GM12878 (cell line): ENCODE measurements around the gene SNURF. TPM values are rescaled to one million over a fixed set of nuclear protein-coding genes. Genes with fewer than 3 reads are reported as not detected.

Experiments
- ATAC-seq: fragments of 200-7000 bp; cut with Tn5 transposase; 3 replicates; pipeline ENCODE4 v1.9.1; 2020; ENCODE audit warnings: mild to moderate bottlenecking, moderate library complexity
- BruUV-seq: library from RNA; stranded (reverse); fragments of 400-500 nt; replicated peaks from 2 replicates; lab custom pipeline; 2021; lab: Mats Ljungman, UMichigan
- CTCF ChIA-PET: fragments of 300-600 bp; sonication (Branson Sonifier 250); formaldehyde crosslinking; extraction: SDS; loops from one replicate; lab custom pipeline; 2021; ENCODE audit warnings: inconsistent platforms; lab: Yijun Ruan, JAX
- POLR2A ChIA-PET: fragments of 350-600 bp; formaldehyde crosslinking; extraction: SDS; loops from one replicate; lab custom pipeline; 2021; ENCODE audit warnings: inconsistent platforms; lab: Charles Lee
- RAD21 ChIA-PET: fragments of 300-600 bp; sonication (Branson Sonifier 250); formaldehyde crosslinking; loops from one replicate; lab custom pipeline; 2023; ENCODE audit warnings: antibody characterized with exemption; ENCODE audit not compliant: unreplicated experiment; lab: Charles Lee
- SMC1A ChIA-PET: fragments of 300-600 bp; sonication (Branson Sonifier 250); formaldehyde crosslinking; loops from one replicate; lab custom pipeline; 2023; ENCODE audit not compliant: unreplicated experiment, uncharacterized antibody; lab: Charles Lee
- DNase-seq: peaks from one replicate; pipeline ENCODE4 v3.0.0-alpha.2; 2011; ENCODE audit warnings: low read depth, low spot score
- FAIRE-seq: peaks from 3 replicates; lab custom pipeline; 2011; peaks lifted over from hg19 to GRCh38; lab: Jason Lieb, UNC
- H2AFZ ChIP-seq: 2 replicates; pipeline ENCODE4 v1.6.0; 2011; ENCODE audit warnings: low read depth, low read length, control low read depth; ENCODE audit not compliant: control insufficient read depth
- H3K27ac ChIP-seq: 2 replicates; pipeline ENCODE4 v1.5.1; 2011; ENCODE audit warnings: control low read depth; ENCODE audit not compliant: control insufficient read depth, insufficient read depth
- H3K27me3 ChIP-seq, 2 experiments: replicated peaks in 1 of 2; 2 replicates each; pipeline versions ENCODE4 v1.6.0 to v1.6.1; 2011; ENCODE audit warnings: low read length in 1 of 2; ENCODE audit not compliant: control insufficient read depth in 2 of 2, insufficient read depth in 2 of 2
- H3K36me3 ChIP-seq, 2 experiments: 2 replicates each; pipeline ENCODE4 v1.5.1; 2011; ENCODE audit warnings: low read length in 1 of 2; ENCODE audit not compliant: control insufficient read depth in 2 of 2, insufficient read depth in 2 of 2
- H3K4me1 ChIP-seq: 2 replicates; pipeline ENCODE4 v1.6.1; 2011; ENCODE audit warnings: mild to moderate bottlenecking, low read length, moderate library complexity, mixed read lengths; ENCODE audit not compliant: control insufficient read depth, insufficient read depth
- H3K4me2 ChIP-seq: 2 replicates; pipeline ENCODE4 v1.6.0; 2011; ENCODE audit warnings: control low read depth; ENCODE audit not compliant: control insufficient read depth, insufficient read depth
- H3K4me3 ChIP-seq: fragments of 200-600 bp; sonication (generic); 2 replicates; pipeline ENCODE4 v1.5.1; 2016
- H3K79me2 ChIP-seq: 2 replicates; pipeline ENCODE4 v1.6.0; 2011; ENCODE audit warnings: low read length; ENCODE audit not compliant: control insufficient read depth, insufficient read depth
- H3K9ac ChIP-seq: 2 replicates; pipeline ENCODE4 v1.8.0; 2011; ENCODE audit warnings: low read length, control low read depth, mixed read lengths; ENCODE audit not compliant: control insufficient read depth, insufficient read depth
- H3K9me3 ChIP-seq: replicated peaks from 3 replicates; pipeline ENCODE4 v1.5.1; 2011; ENCODE audit warnings: mild to moderate bottlenecking, low read length; ENCODE audit not compliant: control insufficient read depth, insufficient read depth
- H4K20me1 ChIP-seq: 2 replicates; pipeline ENCODE4 v1.6.0; 2011; ENCODE audit not compliant: control insufficient read depth, insufficient read depth
- ASH2L ChIP-seq: fragments of 300-600, 200-600 bp; sonication (generic); IDR thresholded peaks from 2 replicates; pipeline ENCODE4 v1.6.1; 2017; ENCODE audit warnings: low read depth, mild to moderate bottlenecking, borderline replicate concordance
- ATF3 ChIP-seq: IDR thresholded peaks from 2 replicates; pipeline ENCODE4 v1.6.1; 2011; ENCODE audit warnings: low read depth, mild to moderate bottlenecking, low read length, moderate library complexity, borderline replicate concordance; ENCODE audit errors: extremely low read depth
- CEBPB ChIP-seq, 2 experiments: fragments of 150-350 bp in 1 of 2; IDR thresholded peaks; 2 replicates each; pipeline ENCODE4 v1.6.1; 2012 to 2014; ENCODE audit warnings: low read depth in 2 of 2, low read length in 2 of 2, borderline replicate concordance in 1 of 2, inconsistent platforms in 1 of 2
- CREB1 ChIP-seq: IDR thresholded peaks from 2 replicates; pipeline ENCODE4 v1.6.1; 2012; ENCODE audit warnings: low read depth, mild to moderate bottlenecking, inconsistent platforms
- FOXM1 ChIP-seq: IDR thresholded peaks from 2 replicates; pipeline ENCODE4 v1.6.1; 2012; ENCODE audit warnings: low read depth, mild to moderate bottlenecking, inconsistent platforms, low read length, moderate library complexity
- HSF1 ChIP-seq: fragments of 150-350 bp; IDR thresholded peaks from 2 replicates; pipeline ENCODE4 v1.6.1; 2014; ENCODE audit warnings: mild to moderate bottlenecking, low read depth, low read length
- IKZF2 ChIP-seq, 2 experiments: fragments of 450-650 bp; IDR thresholded peaks; 2 replicates each; pipeline ENCODE4 v1.6.1; 2017; ENCODE audit warnings: mild to moderate bottlenecking in 2 of 2, moderate library complexity in 2 of 2
- KLF5 ChIP-seq: fragments of 450-650 bp; IDR thresholded peaks from 2 replicates; pipeline ENCODE4 v1.6.1; 2014; ENCODE audit warnings: mild to moderate bottlenecking; ENCODE audit not compliant: partially characterized antibody
- MEF2A ChIP-seq: IDR thresholded peaks from 2 replicates; pipeline ENCODE4 v1.6.1; 2011; ENCODE audit warnings: low read depth, mild to moderate bottlenecking, low read length, moderate library complexity; ENCODE audit not compliant: insufficient read depth
- MYB ChIP-seq: fragments of 150-350 bp; IDR thresholded peaks from 2 replicates; pipeline ENCODE4 v1.6.1; 2014; ENCODE audit warnings: mild to moderate bottlenecking, low read depth, low read length, borderline replicate concordance
- NR2C2 ChIP-seq: IDR thresholded peaks from 2 replicates; pipeline ENCODE4 v1.6.1; 2011; ENCODE audit warnings: borderline replicate concordance, low read depth; ENCODE audit not compliant: control insufficient read depth, insufficient read length
- POLR2A ChIP-seq: IDR thresholded peaks from 2 replicates; pipeline ENCODE4 v1.6.1; 2011; ENCODE audit warnings: low read depth, mild to moderate bottlenecking, low read length
- RELA ChIP-seq: fragments of 450-650 bp; IDR thresholded peaks from 2 replicates; pipeline ENCODE4 v1.8.0; 2014; ENCODE audit warnings: borderline replicate concordance; ENCODE audit not compliant: partially characterized antibody
- SUPT20H ChIP-seq: IDR thresholded peaks from 2 replicates; pipeline ENCODE4 v1.6.1; 2011; ENCODE audit warnings: low read depth, mild to moderate bottlenecking, low read length, moderate library complexity, borderline replicate concordance; ENCODE audit not compliant: control insufficient read depth
- SUZ12 ChIP-seq: fragments of 200-600 bp; sonication (generic); IDR thresholded peaks from one replicate; pipeline ENCODE4 v1.6.1; 2018; ENCODE audit warnings: antibody characterized with exemption, mild to moderate bottlenecking; ENCODE audit not compliant: unreplicated experiment
- WGBS: methylation state at CpG from one replicate; pipeline ENCODE4 v1.1.6; 2016; ENCODE audit warnings: low lambda C conversion rate; ENCODE audit not compliant: insufficient replicate concordance, insufficient coverage; ENCODE audit errors: missing lambda C conversion rate; 5-methylcytosine and 5-hydroxymethylcytosine counted together
- in situ Hi-C: fragments of 300-500 bp; cut with MboI; formaldehyde crosslinking; loops from 9 replicates; pipeline ENCODE4 v1.14.3; 2018; ENCODE audit warnings: mixed read lengths
- intact Hi-C: fragments of 100-400 bp; cut with micrococcal nuclease; formaldehyde crosslinking; loops from one replicate; pipeline ENCODE4 v1.14.2; 2022; ENCODE audit not compliant: unreplicated experiment
- polyA plus RNA-seq, 11 experiments: library from polyadenylated mRNA; depleted of rRNA in 4 of 11; unstranded in 6 of 11; stranded (reverse) in 5 of 11; fragments of >200 nt; fragmentation: Nextera tagmentation in 4 of 11; fragmentation: Illumina TruSeq in 1 of 11; extraction: Ambion mirVana in 4 of 11; extraction: Trizol in 1 of 11; gene quantifications; 1 replicate in 1 of 11; 2 replicates in 10 of 11; pipeline versions ENCODE4 v1.2.1 to v1.2.3, GENCODE V29; 2011 to 2016; ENCODE audit warnings: inconsistent platforms in 2 of 11, missing spikeins in 2 of 11, low read depth in 1 of 11
- total RNA-seq, 4 experiments: library from RNA; depleted of rRNA in 3 of 4; stranded (reverse); fragments of >200 nt in 3 of 4; fragmentation: Illumina TruSeq in 1 of 4; extraction: Trizol in 1 of 4; gene quantifications; 2 replicates each; pipeline versions ENCODE4 v1.2.1 to v1.2.3, GENCODE V29; 2013 to 2021

The SNURF gene
- total and polyA plus RNA-seq, 10 of the 15 experiments (the other 5 are each of a cell fraction or from before 2014, with no cell fraction given) = 2.6 to 25.4 (median 8.9) TPM

GRCh38 chr15:24940236-24940635 lies 14.6 kb upstream of the SNURF start (continued):
- no peak for TF ChIP-seq MYB
- TF ChIP-seq SUPT20H = no peak
- TF ChIP-seq ASH2L = no peak
- no peak for TF ChIP-seq FOXM1
- no peak for TF ChIP-seq RELA
- no peak for TF ChIP-seq POLR2A
- TF ChIP-seq, all 136 proteins: peak for 0

GRCh38 chr15:24943361-24943760 lies 11.4 kb upstream of the SNURF start:
- intact Hi-C loops (no loop called here), in situ Hi-C loops (no loop called here)
- Histone ChIP-seq H3K79me2 (no peaks in the 10 kb centered on the region), H3K4me1 (no peaks in the 10 kb centered on the region), H3K9ac (no peak overlapping the region), H3K4me3 (no peak overlapping the region), H3K9me3 (no peaks in the 10 kb centered on the region; the same call in 2 of the 3 replicates), H3K4me2 (no peak overlapping the region), H3K27ac (no peak overlapping the region), H3K36me3 (no peaks in the 10 kb centered on the region), H2AFZ (no peak overlapping the region), H4K20me1 (no peaks in the 10 kb centered on the region), H3K27me3 (no peaks in the 10 kb centered on the region)
- WGBS = 0% methylated on average over 1 of the region's 1 CpG
- ChIA-PET SMC1A (no interaction called here), CTCF (interaction anchor here (1.2 kb wide), 1 partner anchor 17 kb away, joined by 4 read pairs; no protein-coding TSS in a partner anchor), POLR2A (no interaction called here), RAD21 (no interaction called here)
- no peak for DNase-seq
- no TSS peak for BruUV-seq
- no peak for FAIRE-seq
- TF ChIP-seq SUPT20H = no peak
- TF ChIP-seq CREB1 = no peak
- no peak for TF ChIP-seq ATF3
- no peak for TF ChIP-seq MEF2A
- no peak for TF ChIP-seq SUZ12
- TF ChIP-seq NR2C2 = no peak
- TF ChIP-seq KLF5 = no peak
- TF ChIP-seq HSF1 = no peak
- TF ChIP-seq IKZF2 (IDR thresholded peaks at IDR 0.05) = no peak
- TF ChIP-seq CEBPB (IDR thresholded peaks at IDR 0.05; ENCODE audit: borderline replicate concordance in 1 of 2, low read depth in 2 of 2, low read length in 2 of 2) = no peak
- ATAC-seq = no peak
